Activated B cell treated with CpG ODN at 0.5 μM for 24 hours (primary cell): ENCODE data around the gene DNAAF2. TPM values are rescaled to one million over a fixed set of nuclear protein-coding genes. Genes with fewer than 3 reads are reported as not detected.

Experiments
- ATAC-seq: fragments of 200-7000 bp; cut with Tn5 transposase; one replicate; pipeline ENCODE4 v1.10.0; 2021; ENCODE audit warnings: low read depth, mild to moderate bottlenecking, moderate library complexity
- CTCF ChIA-PET: fragments of 350-600 bp; sonication (Branson Sonifier 250); formaldehyde crosslinking; loops from one replicate; lab custom pipeline; 2021; ENCODE audit warnings: antibody characterized with exemption; lab: Charles Lee
- POLR2A ChIA-PET: fragments of 350-600 bp; sonication (Branson Sonifier 250); formaldehyde crosslinking; loops from one replicate; lab custom pipeline; 2021; ENCODE audit warnings: antibody characterized with exemption; lab: Charles Lee
- DNase-seq: peaks from one replicate; pipeline ENCODE4 v3.0.0; 2022
- H3K27ac Mint-ChIP-seq: one replicate; pipeline ENCODE4 v1.8.0; 2020; ENCODE audit warnings: mixed read lengths
- H3K27me3 Mint-ChIP-seq: one replicate; pipeline ENCODE4 v1.8.0; 2021; ENCODE audit warnings: mixed read lengths
- H3K36me3 Mint-ChIP-seq: one replicate; pipeline ENCODE4 v1.8.0; 2021; ENCODE audit warnings: low read depth, mixed read lengths
- H3K4me1 Mint-ChIP-seq: one replicate; pipeline ENCODE4 v1.8.0; 2021; ENCODE audit warnings: mixed read lengths
- H3K4me3 Mint-ChIP-seq: one replicate; pipeline ENCODE4 v1.8.0; 2020; ENCODE audit warnings: mild to moderate bottlenecking, mixed read lengths
- H3K9me3 Mint-ChIP-seq: one replicate; pipeline ENCODE4 v1.8.0; 2020; ENCODE audit warnings: mixed read lengths
- CTCF ChIP-seq: fragments of 200-600 bp; IDR thresholded peaks from one replicate; pipeline ENCODE4 v1.8.0; 2022; ENCODE audit warnings: antibody characterized with exemption, mild to moderate bottlenecking
- intact Hi-C: fragments of 100-400 bp; cut with micrococcal nuclease; formaldehyde crosslinking; loops from one replicate; pipeline ENCODE4 v1.15.1; 2024
- total RNA-seq: library from RNA; stranded (reverse); gene quantifications from 2 replicates; pipeline ENCODE4 v1.2.3, GENCODE V29; 2022

Gene DNAAF2
- total RNA-seq, 1 donor from 2014 or later = 8.6 TPM

DNA sequence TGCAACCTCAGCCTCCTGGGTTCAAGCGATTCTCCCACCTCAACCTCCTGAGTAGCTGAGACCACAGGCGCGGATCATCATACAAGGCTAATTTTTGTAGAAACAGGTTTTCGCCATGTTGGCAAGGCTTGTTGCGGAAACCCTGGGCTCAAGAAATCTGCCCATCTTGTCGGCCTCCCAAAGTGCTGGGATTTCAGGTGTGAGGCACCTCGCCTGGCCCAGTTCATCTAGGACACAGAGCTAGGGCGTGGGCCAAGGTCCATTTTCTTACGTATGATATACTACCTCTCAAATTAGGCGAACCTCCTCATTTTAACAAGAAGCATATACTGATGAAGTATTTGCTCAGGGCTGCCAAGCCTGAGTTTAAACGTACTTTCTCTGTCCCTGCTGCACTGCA lies 51.0 kb downstream of the DNAAF2 start:
- Mint-ChIP-seq H3K9me3 (no peaks in the 10 kb centered on the region), H3K27me3 (no peaks in the 10 kb centered on the region), H3K36me3 (peaks cover 56% of the 10 kb centered on the region), H3K4me1 (peaks cover 59% of the 10 kb centered on the region), H3K4me3 (peak overlapping the region; percentile 98), H3K27ac (peak overlapping the region; percentile 99)
- no peak for ATAC-seq
- CTCF ChIA-PET = no interaction called here
- intact Hi-C loops = loop anchor here (10.0 kb wide), 1 partner anchor 1661 kb away; the partner anchor contains the start of gene TMX1
- POLR2A ChIA-PET = interaction anchor here (5.0 to 6.6 kb wide), 3 partner anchors 13 to 49 kb away, joined by 86 to 211 read pairs (median 209); partner anchors contain the start of genes DNAAF2, LRR1, MGAT2 and RPL36AL
- no peak for TF ChIP-seq CTCF
- DNase-seq = no peak

- intact Hi-C loops = loop anchor here (10.0 kb wide), 1 partner anchor 1661 kb away; the partner anchor contains the start of gene TMX1
Measured at GRCh38 chr14:49583629-49584028, 51.4 kb downstream of the DNAAF2 start.

GRCh38 chr14:49582113-49582977 lies 52.7 kb downstream of the DNAAF2 start:
- CTCF ChIA-PET = no interaction called here
- no peaks in the 10 kb centered on the region for H3K9me3 Mint-ChIP-seq
- H3K36me3 Mint-ChIP-seq = peaks cover 64% of the 10 kb centered on the region
- H3K27ac Mint-ChIP-seq = peak overlapping the region; percentile 31
- POLR2A ChIA-PET = interaction anchor here (0.6 to 6.6 kb wide), 7 partner anchors 12 to 186 kb away, joined by 3 to 211 read pairs (median 7); partner anchors contain the start of genes DNAAF2, KLHDC2, LRR1 and MGAT2
- peaks cover 63% of the 10 kb centered on the region for H3K4me1 Mint-ChIP-seq
- TF ChIP-seq CTCF = no peak
- no peaks in the 10 kb centered on the region for H3K27me3 Mint-ChIP-seq
- DNase-seq = no peak
- ATAC-seq = no peak
- no peak overlapping the region for H3K4me3 Mint-ChIP-seq
- intact Hi-C loops = loop anchor here (10.0 kb wide), 1 partner anchor 1662 kb away; the partner anchor contains the start of gene TMX1

More at GRCh38 chr14:49583629-49584028, 51.4 kb downstream of the DNAAF2 start:
- CTCF ChIA-PET = no interaction called here
- TF ChIP-seq CTCF = no peak
- POLR2A ChIA-PET = interaction anchor here (0.8 to 6.6 kb wide), 5 partner anchors 11 to 184 kb away, joined by 3 to 211 read pairs (median 86); partner anchors contain the start of genes DNAAF2, KLHDC2, LRR1 and MGAT2
- Mint-ChIP-seq H3K4me3 (peak overlapping the region; percentile 98), H3K27me3 (no peaks in the 10 kb centered on the region), H3K9me3 (no peaks in the 10 kb centered on the region), H3K36me3 (peaks cover 56% of the 10 kb centered on the region), H3K27ac (peak overlapping the region; percentile 99), H3K4me1 (peaks cover 59% of the 10 kb centered on the region)
- ATAC-seq (no peak), DNase-seq (no peak)

- CTCF ChIA-PET = no interaction called here
- ATAC-seq (no peak), DNase-seq (no peak)
- POLR2A ChIA-PET = interaction anchor here (0.6 to 1.8 kb wide), 6 partner anchors 13 to 180 kb away, joined by 3 to 7 read pairs (median 3); partner anchors contain the start of genes LRR1, MGAT2 and RPL36AL
- H3K27me3 Mint-ChIP-seq = no peaks in the 10 kb centered on the region
- peak overlapping the region; percentile 31 for H3K27ac Mint-ChIP-seq
- peaks cover 60% of the 10 kb centered on the region for H3K4me1 Mint-ChIP-seq
- no peaks in the 10 kb centered on the region for H3K9me3 Mint-ChIP-seq
- H3K36me3 Mint-ChIP-seq = peaks cover 71% of the 10 kb centered on the region
- intact Hi-C loops = loop anchor here (10.0 kb wide), 1 partner anchor 1663 kb away; the partner anchor contains the start of gene TMX1
- no peak overlapping the region for H3K4me3 Mint-ChIP-seq
- TF ChIP-seq CTCF = no peak
Measured at GRCh38 chr14:49581209-49582112, 53.6 kb downstream of the DNAAF2 start.
